HCT116 (cell line): ENCODE data around the gene FES.

Experiments used
- ATF3 ChIP-seq: IDR thresholded peaks from 2 replicates; pipeline ENCODE4 v1.6.1; 2012
- CTCF ChIP-seq, 3 experiments: fragments of 200-600 bp in 1 of 3; sonication (generic) in 1 of 3; IDR thresholded peaks in 2 of 3; conservative IDR thresholded peaks in 1 of 3; 2 replicates each; pipeline ENCODE4 v1.5.1; 2012 to 2017; ENCODE audit warnings: low read depth in 2 of 3, low read length in 2 of 3, antibody characterized with exemption in 1 of 3, borderline replicate concordance in 1 of 3, control low read depth in 1 of 3, mild to moderate bottlenecking in 1 of 3, mixed read lengths in 1 of 3, mixed run types in 1 of 3, moderate library complexity in 1 of 3; ENCODE audit not compliant: insufficient read depth in 1 of 3
- EGR1 ChIP-seq: IDR thresholded peaks from 2 replicates; pipeline ENCODE4 v1.6.1; 2012; ENCODE audit warnings: low read depth
- EZH2phosphoT487 ChIP-seq: fragments of 200-600 bp; IDR thresholded peaks from 2 replicates; pipeline ENCODE4 v1.6.1; 2018; ENCODE audit warnings: antibody characterized with exemption, borderline replicate concordance
- POLR2A ChIP-seq: IDR thresholded peaks from 2 replicates; pipeline ENCODE4 v1.7.0; 2011; ENCODE audit warnings: borderline replicate concordance; ENCODE audit not compliant: insufficient read depth, insufficient read length; ENCODE audit errors: extremely low read depth
- ZNF274 ChIP-seq: fragments of 200-500 bp; sonication (Bioruptor generic); IDR thresholded peaks from 2 replicates; pipeline ENCODE4 v1.6.1; 2014; ENCODE audit warnings: mild to moderate bottlenecking, low read depth, low read length, inconsistent platforms

DNA sequence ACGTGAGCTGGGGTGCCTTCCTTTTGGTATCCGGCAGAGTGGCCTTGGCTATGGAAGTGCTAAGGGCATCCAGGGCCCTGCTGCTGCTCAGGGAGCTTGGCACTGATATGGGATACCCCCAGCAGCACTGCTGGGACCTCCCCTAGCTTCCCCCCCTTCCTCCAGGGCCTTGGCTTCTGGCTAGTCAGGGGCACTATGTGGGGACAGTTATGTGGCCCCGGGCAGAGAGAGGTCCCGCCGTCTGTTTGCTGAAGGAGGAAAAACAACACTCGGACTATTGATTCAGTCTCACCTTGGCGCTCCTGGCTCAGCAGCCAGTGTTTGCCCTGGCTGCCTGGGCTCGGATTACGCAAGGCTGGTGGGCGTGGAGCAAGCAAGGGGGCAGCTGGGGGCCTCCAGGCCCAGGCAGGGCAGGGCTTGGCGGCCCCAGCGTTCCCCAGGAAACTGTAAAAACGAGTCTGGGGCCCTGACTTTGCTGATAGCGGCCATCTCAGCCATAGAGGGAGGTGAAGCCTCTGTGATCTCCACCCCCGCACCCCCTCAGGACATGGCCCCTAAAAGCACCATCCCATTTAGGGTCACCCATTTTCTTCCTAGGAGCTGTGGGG lies 10.2 kb upstream of the FES start:
- TF ChIP-seq ATF3 (no peak), EGR1 (no peak), CTCF (IDR thresholded peaks at IDR 0.05 in 2 of 3, conservative IDR thresholded peaks at IDR 0.05 in 1 of 3; ENCODE audit: borderline replicate concordance in 1 of 3, insufficient read depth in 1 of 3, low read depth in 2 of 3, low read length in 2 of 3) (no peak), ZNF274 (no peak), POLR2A (no peak), EZH2phosphoT487 (no peak)
